ENCODE measurements around the gene SZT2.

DNA sequence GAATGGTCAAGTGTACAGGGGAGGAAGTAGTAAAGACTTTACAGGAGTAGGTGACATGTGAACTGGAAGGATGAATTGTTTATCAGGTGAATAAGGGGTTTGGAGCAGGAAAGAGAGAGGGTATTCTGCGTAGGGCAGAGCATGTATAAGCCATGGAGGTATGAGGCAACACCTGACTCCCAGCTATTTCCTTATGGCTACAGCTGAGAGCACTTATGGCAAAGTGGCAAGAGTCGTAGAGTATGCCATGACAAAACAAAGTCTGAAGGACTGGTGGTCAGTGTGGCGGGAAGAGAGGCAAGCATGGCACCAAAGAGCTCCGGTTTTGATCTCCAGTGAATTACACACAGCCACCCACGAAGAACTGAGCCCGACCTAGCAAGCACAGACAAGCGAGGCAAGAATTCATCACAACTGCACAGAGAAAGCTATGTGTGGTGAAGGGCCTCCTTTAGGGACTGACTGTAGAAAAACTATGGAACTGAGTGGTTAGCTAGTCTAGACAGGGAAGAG lies 12.9 kb upstream of the SZT2 start:
- TF ChIP-seq ZFP30 (CRISPR knock-in tag; IDR thresholded peaks at IDR 0.05) (no peak), CSDC2 (CRISPR knock-in tag; IDR thresholded peaks at IDR 0.05) (no peak), ZC3H10 (CRISPR knock-in tag; IDR thresholded peaks at IDR 0.05) (no peak), ESRRG (CRISPR knock-in tag; IDR thresholded peaks at IDR 0.05) (no peak), ZNF8 (CRISPR knock-in tag; IDR thresholded peaks at IDR 0.05) (no peak), ARNTL (CRISPR knock-in tag; IDR thresholded peaks at IDR 0.05; ENCODE audit: borderline replicate concordance, low read depth) (no peak), BACH2 (CRISPR knock-in tag; IDR thresholded peaks at IDR 0.05; ENCODE audit: borderline replicate concordance) (no peak), ZNF565 (CRISPR knock-in tag; conservative IDR thresholded peaks at IDR 0.05; ENCODE audit: low read depth) (no peak), ZFP3 (CRISPR knock-in tag; IDR thresholded peaks at IDR 0.05) (no peak), RARB (CRISPR knock-in tag; IDR thresholded peaks at IDR 0.05) (no peak)
- TF ChIP-seq, protein P1, sequence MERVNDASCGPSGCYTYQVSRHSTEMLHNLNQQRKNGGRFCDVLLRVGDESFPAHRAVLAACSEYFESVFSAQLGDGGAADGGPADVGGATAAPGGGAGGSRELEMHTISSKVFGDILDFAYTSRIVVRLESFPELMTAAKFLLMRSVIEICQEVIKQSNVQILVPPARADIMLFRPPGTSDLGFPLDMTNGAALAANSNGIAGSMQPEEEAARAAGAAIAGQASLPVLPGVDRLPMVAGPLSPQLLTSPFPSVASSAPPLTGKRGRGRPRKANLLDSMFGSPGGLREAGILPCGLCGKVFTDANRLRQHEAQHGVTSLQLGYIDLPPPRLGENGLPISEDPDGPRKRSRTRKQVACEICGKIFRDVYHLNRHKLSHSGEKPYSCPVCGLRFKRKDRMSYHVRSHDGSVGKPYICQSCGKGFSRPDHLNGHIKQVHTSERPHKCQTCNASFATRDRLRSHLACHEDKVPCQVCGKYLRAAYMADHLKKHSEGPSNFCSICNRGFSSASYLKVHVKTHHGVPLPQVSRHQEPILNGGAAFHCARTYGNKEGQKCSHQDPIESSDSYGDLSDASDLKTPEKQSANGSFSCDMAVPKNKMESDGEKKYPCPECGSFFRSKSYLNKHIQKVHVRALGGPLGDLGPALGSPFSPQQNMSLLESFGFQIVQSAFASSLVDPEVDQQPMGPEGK (CRISPR knock-in tag; IDR thresholded peaks at IDR 0.05; ENCODE audit: borderline replicate concordance) = no peak
- TF ChIP-seq, protein P2, sequence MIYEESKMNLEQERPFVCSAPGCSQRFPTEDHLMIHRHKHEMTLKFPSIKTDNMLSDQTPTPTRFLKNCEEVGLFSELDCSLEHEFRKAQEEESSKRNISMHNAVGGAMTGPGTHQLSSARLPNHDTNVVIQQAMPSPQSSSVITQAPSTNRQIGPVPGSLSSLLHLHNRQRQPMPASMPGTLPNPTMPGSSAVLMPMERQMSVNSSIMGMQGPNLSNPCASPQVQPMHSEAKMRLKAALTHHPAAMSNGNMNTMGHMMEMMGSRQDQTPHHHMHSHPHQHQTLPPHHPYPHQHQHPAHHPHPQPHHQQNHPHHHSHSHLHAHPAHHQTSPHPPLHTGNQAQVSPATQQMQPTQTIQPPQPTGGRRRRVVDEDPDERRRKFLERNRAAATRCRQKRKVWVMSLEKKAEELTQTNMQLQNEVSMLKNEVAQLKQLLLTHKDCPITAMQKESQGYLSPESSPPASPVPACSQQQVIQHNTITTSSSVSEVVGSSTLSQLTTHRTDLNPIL (CRISPR knock-in tag; IDR thresholded peaks at IDR 0.05; ENCODE audit: low read depth) = no peak
- TF ChIP-seq, protein P3, sequence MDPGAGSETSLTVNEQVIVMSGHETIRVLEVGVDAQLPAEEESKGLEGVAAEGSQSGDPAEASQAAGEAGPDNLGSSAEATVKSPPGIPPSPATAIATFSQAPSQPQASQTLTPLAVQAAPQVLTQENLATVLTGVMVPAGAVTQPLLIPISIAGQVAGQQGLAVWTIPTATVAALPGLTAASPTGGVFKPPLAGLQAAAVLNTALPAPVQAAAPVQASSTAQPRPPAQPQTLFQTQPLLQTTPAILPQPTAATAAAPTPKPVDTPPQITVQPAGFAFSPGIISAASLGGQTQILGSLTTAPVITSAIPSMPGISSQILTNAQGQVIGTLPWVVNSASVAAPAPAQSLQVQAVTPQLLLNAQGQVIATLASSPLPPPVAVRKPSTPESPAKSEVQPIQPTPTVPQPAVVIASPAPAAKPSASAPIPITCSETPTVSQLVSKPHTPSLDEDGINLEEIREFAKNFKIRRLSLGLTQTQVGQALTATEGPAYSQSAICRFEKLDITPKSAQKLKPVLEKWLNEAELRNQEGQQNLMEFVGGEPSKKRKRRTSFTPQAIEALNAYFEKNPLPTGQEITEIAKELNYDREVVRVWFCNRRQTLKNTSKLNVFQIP (CRISPR knock-in tag; IDR thresholded peaks at IDR 0.05; ENCODE audit: borderline replicate concordance, low read depth) = no peak
- TF ChIP-seq, protein P4, sequence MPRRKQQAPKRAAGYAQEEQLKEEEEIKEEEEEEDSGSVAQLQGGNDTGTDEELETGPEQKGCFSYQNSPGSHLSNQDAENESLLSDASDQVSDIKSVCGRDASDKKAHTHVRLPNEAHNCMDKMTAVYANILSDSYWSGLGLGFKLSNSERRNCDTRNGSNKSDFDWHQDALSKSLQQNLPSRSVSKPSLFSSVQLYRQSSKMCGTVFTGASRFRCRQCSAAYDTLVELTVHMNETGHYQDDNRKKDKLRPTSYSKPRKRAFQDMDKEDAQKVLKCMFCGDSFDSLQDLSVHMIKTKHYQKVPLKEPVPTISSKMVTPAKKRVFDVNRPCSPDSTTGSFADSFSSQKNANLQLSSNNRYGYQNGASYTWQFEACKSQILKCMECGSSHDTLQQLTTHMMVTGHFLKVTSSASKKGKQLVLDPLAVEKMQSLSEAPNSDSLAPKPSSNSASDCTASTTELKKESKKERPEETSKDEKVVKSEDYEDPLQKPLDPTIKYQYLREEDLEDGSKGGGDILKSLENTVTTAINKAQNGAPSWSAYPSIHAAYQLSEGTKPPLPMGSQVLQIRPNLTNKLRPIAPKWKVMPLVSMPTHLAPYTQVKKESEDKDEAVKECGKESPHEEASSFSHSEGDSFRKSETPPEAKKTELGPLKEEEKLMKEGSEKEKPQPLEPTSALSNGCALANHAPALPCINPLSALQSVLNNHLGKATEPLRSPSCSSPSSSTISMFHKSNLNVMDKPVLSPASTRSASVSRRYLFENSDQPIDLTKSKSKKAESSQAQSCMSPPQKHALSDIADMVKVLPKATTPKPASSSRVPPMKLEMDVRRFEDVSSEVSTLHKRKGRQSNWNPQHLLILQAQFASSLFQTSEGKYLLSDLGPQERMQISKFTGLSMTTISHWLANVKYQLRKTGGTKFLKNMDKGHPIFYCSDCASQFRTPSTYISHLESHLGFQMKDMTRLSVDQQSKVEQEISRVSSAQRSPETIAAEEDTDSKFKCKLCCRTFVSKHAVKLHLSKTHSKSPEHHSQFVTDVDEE (CRISPR knock-in tag; IDR thresholded peaks at IDR 0.05) = no peak
